Renal cortex interstitium (tissue), 11 donors: ENCODE data around the gene CHN2. TPM values are rescaled to one million over a fixed set of nuclear protein-coding genes. Genes with fewer than 3 reads are reported as not detected.

ENCODE experiments used
- DNase-seq, 11 donors: peaks; one replicate each; pipeline ENCODE4 v3.0.0-alpha.2; 2013; ENCODE audit warnings: low read depth in 9 of 11, low spot score in 4 of 11; ENCODE audit errors: extremely low read depth in 1 of 11
- polyA plus RNA-seq, 3 donors: library from polyadenylated mRNA; unstranded; fragments of 120-200 nt; gene quantifications; one replicate each; pipeline ENCODE4 v1.2.1, GENCODE V29; 2013; ENCODE audit not compliant: insufficient read length in 3 of 3

The CHN2 gene
- polyA plus RNA-seq, 3 donors: 16.7 to 19.2 (median 18.1) TPM

GRCh38 chr7:29457565-29458011 is 263.0 kb downstream of the CHN2 start:
- DNase-seq: peak in 7 of 11 donors; percentile 32 to 78 (median 63)

GRCh38 chr7:29458933-29459332 is 264.4 kb downstream of the CHN2 start:
- DNase-seq: no peak

GRCh38 chr7:29459589-29459988 is 265.0 kb downstream of the CHN2 start:
- DNase-seq: no peak

- no peak for DNase-seq
These were observed 267.4 kb downstream of the CHN2 start for GRCh38 chr7:29461996-29462395.

GRCh38 chr7:29463504-29464158 is 269.1 kb downstream of the CHN2 start:
- no peak for DNase-seq

- DNase-seq: no peak
These were observed 270.2 kb downstream of the CHN2 start for GRCh38 chr7:29464753-29465152.

GRCh38 chr7:29467193-29467926 is 272.8 kb downstream of the CHN2 start:
- DNase-seq: no peak

- DNase-seq: no peak
These were observed 273.6 kb downstream of the CHN2 start for GRCh38 chr7:29468196-29468595.

GRCh38 chr7:29469281-29469680 is 274.7 kb downstream of the CHN2 start:
- DNase-seq: no peak

GRCh38 chr7:29469976-29470557 is 275.5 kb downstream of the CHN2 start:
- no peak for DNase-seq

GRCh38 chr7:29471444-29472138 is 277.0 kb downstream of the CHN2 start:
- no peak for DNase-seq

GRCh38 chr7:29476916-29477315 is 282.3 kb downstream of the CHN2 start:
- DNase-seq: no peak

- no peak for DNase-seq
These were observed 283.7 kb downstream of the CHN2 start for GRCh38 chr7:29478226-29478625.

GRCh38 chr7:29478687-29479240 is 284.2 kb downstream of the CHN2 start:
- DNase-seq: no peak

GRCh38 chr7:29479301-29480200 is 285.0 kb downstream of the CHN2 start:
- peak in 5 of 11 donors; percentile 52 to 58 (median 57) for DNase-seq

GRCh38 chr7:29480451-29480850 is 285.9 kb downstream of the CHN2 start:
- no peak for DNase-seq

GRCh38 chr7:29480934-29481651 is 286.5 kb downstream of the CHN2 start:
- no peak for DNase-seq

- no peak for DNase-seq
These were observed 287.5 kb downstream of the CHN2 start for GRCh38 chr7:29482056-29482455.
